ENCODE measurements around the gene CCDC28A.

CCDC28A gene

GRCh38 chr6:138832182-138832581 is 58.6 kb downstream of the CCDC28A start:
- H3K4me3 ChIP-seq (ENCODE audit: low read depth, low read length), result no peak overlapping the region
- DNase-seq (ENCODE audit: low read depth), result no peak
- TF ChIP-seq CTCF (conservative IDR thresholded peaks at IDR 0.05; ENCODE audit: low read depth, low read length), result no peak

- DNase-seq (ENCODE audit: low read depth), result peak; percentile 75
- H3K4me3 ChIP-seq (ENCODE audit: low read depth, low read length), result no peak overlapping the region
- no peak for TF ChIP-seq CTCF (conservative IDR thresholded peaks at IDR 0.05; ENCODE audit: low read depth, low read length)
These were observed 60.4 kb downstream of the CCDC28A start for GRCh38 chr6:138833816-138834539.

GRCh38 chr6:138837246-138837645 is 63.7 kb downstream of the CCDC28A start:
- no peak overlapping the region for H3K4me3 ChIP-seq (ENCODE audit: low read depth, low read length)
- no peak for TF ChIP-seq CTCF (conservative IDR thresholded peaks at IDR 0.05; ENCODE audit: low read depth, low read length)
- no peak for DNase-seq (ENCODE audit: low read depth)
